Loucy (cell line): Measurements from ENCODE around the gene FHIT.
"Not testable (repeated sequence)": the region's sequence is repeated elsewhere in the genome, so short reads cannot be mapped to it uniquely, and the experiment has no call there.

Source experiments
- H2AFZ ChIP-seq: fragments of 200-600 bp; sonication (generic); 2 replicates; pipeline ENCODE4 v1.6.0; 2016; ENCODE audit warnings: antibody characterized with exemption, mild to moderate bottlenecking, low read length, moderate library complexity
- H3F3A ChIP-seq: fragments of 200-600 bp; 2 replicates; pipeline ENCODE4 v1.6.0; 2016; ENCODE audit warnings: antibody characterized with exemption, low read depth, mild to moderate bottlenecking
- H3K27me3 ChIP-seq: fragments of 200-600 bp; sonication (generic); 2 replicates; pipeline ENCODE4 v1.6.1; 2014; ENCODE audit warnings: low read length, mild to moderate bottlenecking; ENCODE audit not compliant: insufficient read depth, poor library complexity, severe bottlenecking
- H3K36me3 ChIP-seq: fragments of 200-600 bp; sonication (generic); 2 replicates; pipeline ENCODE4 v1.6.1; 2016; ENCODE audit warnings: low read length; ENCODE audit not compliant: insufficient read depth
- H3K4me1 ChIP-seq: fragments of 200-600 bp; sonication (generic); 2 replicates; pipeline ENCODE4 v1.5.1; 2014; ENCODE audit warnings: low read length, mild to moderate bottlenecking; ENCODE audit not compliant: insufficient read depth, poor library complexity, severe bottlenecking
- H3K4me2 ChIP-seq: fragments of 200-600 bp; sonication (generic); 2 replicates; pipeline ENCODE4 v1.6.0; 2014; ENCODE audit warnings: antibody characterized with exemption, low read length, low read depth, mild to moderate bottlenecking; ENCODE audit not compliant: poor library complexity, severe bottlenecking
- H3K4me3 ChIP-seq: fragments of 200-600 bp; sonication (generic); 2 replicates; pipeline ENCODE4 v1.5.1; 2014; ENCODE audit warnings: low read length, mild to moderate bottlenecking, mixed read lengths; ENCODE audit not compliant: poor library complexity, severe bottlenecking
- H3K79me2 ChIP-seq: fragments of 200-600 bp; sonication (generic); 2 replicates; pipeline ENCODE4 v1.6.1; 2014; ENCODE audit warnings: low read length; ENCODE audit not compliant: insufficient read depth
- H3K9ac ChIP-seq: fragments of 200-600 bp; sonication (generic); 2 replicates; pipeline ENCODE4 v1.6.0; 2014; ENCODE audit warnings: mild to moderate bottlenecking, low read depth, low read length, moderate library complexity; ENCODE audit not compliant: poor library complexity, severe bottlenecking
- H3K9me2 ChIP-seq: fragments of 200-600 bp; sonication (generic); replicated peaks from 2 replicates; pipeline ENCODE4 v1.6.1; 2016; ENCODE audit warnings: low read depth, low read length, mixed read lengths
- H3K9me3 ChIP-seq: fragments of 200-600 bp; sonication (generic); 2 replicates; pipeline ENCODE4 v1.6.1; 2014; ENCODE audit warnings: mild to moderate bottlenecking, antibody characterized with exemption, low read length, low read depth; ENCODE audit not compliant: insufficient read depth
- H4K20me1 ChIP-seq: fragments of 200-600 bp; sonication (generic); 2 replicates; pipeline ENCODE4 v1.6.0; 2014; ENCODE audit warnings: antibody characterized with exemption, low read length, mild to moderate bottlenecking; ENCODE audit not compliant: insufficient read depth, poor library complexity, severe bottlenecking
- EZH2phosphoT487 ChIP-seq: fragments of 200-600 bp; IDR thresholded peaks from 2 replicates; pipeline ENCODE4 v1.6.1; 2018; ENCODE audit warnings: antibody characterized with exemption, mild to moderate bottlenecking, moderate library complexity, borderline replicate concordance
- TF ChIP-seq, protein P1 (sequence below): fragments of 200-600 bp; sonication (generic); conservative IDR thresholded peaks from 2 replicates; pipeline ENCODE4 v1.5.1; 2014; ENCODE audit warnings: mild to moderate bottlenecking, antibody characterized with exemption, low read length

FHIT gene

GRCh38 chr3:60551455-60552209, 699.6 kb downstream of the FHIT start:
- TF ChIP-seq, protein P1, sequence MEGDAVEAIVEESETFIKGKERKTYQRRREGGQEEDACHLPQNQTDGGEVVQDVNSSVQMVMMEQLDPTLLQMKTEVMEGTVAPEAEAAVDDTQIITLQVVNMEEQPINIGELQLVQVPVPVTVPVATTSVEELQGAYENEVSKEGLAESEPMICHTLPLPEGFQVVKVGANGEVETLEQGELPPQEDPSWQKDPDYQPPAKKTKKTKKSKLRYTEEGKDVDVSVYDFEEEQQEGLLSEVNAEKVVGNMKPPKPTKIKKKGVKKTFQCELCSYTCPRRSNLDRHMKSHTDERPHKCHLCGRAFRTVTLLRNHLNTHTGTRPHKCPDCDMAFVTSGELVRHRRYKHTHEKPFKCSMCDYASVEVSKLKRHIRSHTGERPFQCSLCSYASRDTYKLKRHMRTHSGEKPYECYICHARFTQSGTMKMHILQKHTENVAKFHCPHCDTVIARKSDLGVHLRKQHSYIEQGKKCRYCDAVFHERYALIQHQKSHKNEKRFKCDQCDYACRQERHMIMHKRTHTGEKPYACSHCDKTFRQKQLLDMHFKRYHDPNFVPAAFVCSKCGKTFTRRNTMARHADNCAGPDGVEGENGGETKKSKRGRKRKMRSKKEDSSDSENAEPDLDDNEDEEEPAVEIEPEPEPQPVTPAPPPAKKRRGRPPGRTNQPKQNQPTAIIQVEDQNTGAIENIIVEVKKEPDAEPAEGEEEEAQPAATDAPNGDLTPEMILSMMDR, result no peak
- no peak for TF ChIP-seq EZH2phosphoT487
- peaks cover 18% of the 10 kb centered on the region for H3K4me1 ChIP-seq
- H3K4me2 ChIP-seq, result no peak overlapping the region
- no peak overlapping the region for H3K4me3 ChIP-seq
- no peaks in the 10 kb centered on the region for H3K9me3 ChIP-seq
- H2AFZ ChIP-seq, result no peak overlapping the region
- H3K79me2 ChIP-seq, result no peaks in the 10 kb centered on the region
- H3F3A ChIP-seq, result 0 out of 2 replicates have a peak, but pooled peaks cover 6% of the 10 kb centered on the region
- no peaks in the 10 kb centered on the region for H3K9me2 ChIP-seq
- H3K36me3 ChIP-seq, result no peaks in the 10 kb centered on the region
- H3K27me3 ChIP-seq, result no peaks in the 10 kb centered on the region
- H4K20me1 ChIP-seq, result no peaks in the 10 kb centered on the region
- no peak overlapping the region for H3K9ac ChIP-seq

DNA sequence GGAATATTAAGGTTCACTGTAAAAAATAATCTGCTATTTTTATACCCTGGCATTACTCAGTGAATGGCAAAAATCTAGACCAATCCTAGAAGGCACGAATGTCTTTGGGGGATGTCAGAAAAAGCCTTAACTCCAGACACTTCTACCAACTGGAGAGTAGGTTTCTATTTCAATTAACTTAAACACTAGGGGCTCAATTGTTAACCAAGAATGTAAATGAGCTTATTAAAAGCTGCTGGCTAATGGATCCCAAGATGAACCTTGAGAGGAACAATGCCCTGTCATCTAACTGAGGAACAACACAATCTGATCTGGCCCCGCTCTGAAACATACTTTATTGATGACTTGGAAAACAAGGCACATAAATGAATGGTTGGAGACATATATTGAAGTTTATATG, 701.4 kb downstream of the FHIT start:
- H3K4me2 ChIP-seq, result no peak overlapping the region
- TF ChIP-seq, protein P1, result no peak
- TF ChIP-seq EZH2phosphoT487, result no peak
- H3K36me3 ChIP-seq, result no peaks in the 10 kb centered on the region
- no peaks in the 10 kb centered on the region for H3K27me3 ChIP-seq
- no peak overlapping the region for H3K9ac ChIP-seq
- 0 out of 2 replicates have a peak, but pooled peaks cover 6% of the 10 kb centered on the region for H3F3A ChIP-seq
- peaks cover 2% of the 10 kb centered on the region for H3K4me1 ChIP-seq
- no peaks in the 10 kb centered on the region for H3K9me2 ChIP-seq
- H3K79me2 ChIP-seq, result no peaks in the 10 kb centered on the region
- H4K20me1 ChIP-seq, result no peaks in the 10 kb centered on the region
- H3K9me3 ChIP-seq, result no peaks in the 10 kb centered on the region
- no peak overlapping the region for H2AFZ ChIP-seq
- H3K4me3 ChIP-seq, result no peak overlapping the region

- Histone ChIP-seq H4K20me1 (no peaks in the 10 kb centered on the region), H3K4me2 (no peak overlapping the region), H3F3A (no peaks in the 10 kb centered on the region), H3K36me3 (no peaks in the 10 kb centered on the region), H3K9ac (no peak overlapping the region), H2AFZ (no peak overlapping the region), H3K4me3 (no peak overlapping the region), H3K9me2 (no peaks in the 10 kb centered on the region), H3K4me1 (no peaks in the 10 kb centered on the region), H3K79me2 (no peaks in the 10 kb centered on the region), H3K27me3 (no peaks in the 10 kb centered on the region), H3K9me3 (no peaks in the 10 kb centered on the region)
- no peak for TF ChIP-seq EZH2phosphoT487
- TF ChIP-seq, protein P1, result no peak
These were observed 708.3 kb downstream of the FHIT start for GRCh38 chr3:60542995-60543394.

DNA sequence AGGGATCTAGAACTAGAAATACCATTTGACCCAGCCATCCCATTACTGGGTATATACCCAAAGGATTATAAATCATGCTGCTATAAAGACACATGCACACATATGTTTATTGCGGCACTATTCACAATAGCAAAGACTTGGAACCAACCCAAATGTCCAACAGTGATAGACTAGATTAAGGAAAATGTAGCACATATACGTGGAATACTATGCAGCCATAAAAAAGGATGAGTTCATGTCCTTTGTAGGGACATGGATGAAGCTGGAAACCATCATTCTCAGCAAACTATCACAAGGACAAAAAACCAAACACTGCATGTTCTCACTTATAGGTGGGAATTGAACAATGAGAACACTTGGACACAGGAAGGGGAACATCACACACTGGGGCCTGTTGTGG, 711.9 kb downstream of the FHIT start:
- H3K4me2 ChIP-seq, result not testable (repeated sequence)

More for the DNA sequence above, 711.9 kb downstream of the FHIT start:
- H3K4me3 ChIP-seq, H3K79me2 ChIP-seq, H3F3A ChIP-seq, H3K27me3 ChIP-seq, H3K9me3 ChIP-seq, H2AFZ ChIP-seq, H4K20me1 ChIP-seq, H3K9ac ChIP-seq, H3K36me3 ChIP-seq, H3K4me1 ChIP-seq, H3K9me2 ChIP-seq: not testable (repeated sequence)
